Fibroblast of skin of left biceps (primary cell): Measurements from ENCODE around the gene GLT6D1.

Experiments used
- DNase-seq, 2 experiments: peaks; one replicate each; pipeline ENCODE4 v3.0.0-alpha.2; 2013; ENCODE audit warnings: low read depth in 2 of 2

Gene GLT6D1

DNA sequence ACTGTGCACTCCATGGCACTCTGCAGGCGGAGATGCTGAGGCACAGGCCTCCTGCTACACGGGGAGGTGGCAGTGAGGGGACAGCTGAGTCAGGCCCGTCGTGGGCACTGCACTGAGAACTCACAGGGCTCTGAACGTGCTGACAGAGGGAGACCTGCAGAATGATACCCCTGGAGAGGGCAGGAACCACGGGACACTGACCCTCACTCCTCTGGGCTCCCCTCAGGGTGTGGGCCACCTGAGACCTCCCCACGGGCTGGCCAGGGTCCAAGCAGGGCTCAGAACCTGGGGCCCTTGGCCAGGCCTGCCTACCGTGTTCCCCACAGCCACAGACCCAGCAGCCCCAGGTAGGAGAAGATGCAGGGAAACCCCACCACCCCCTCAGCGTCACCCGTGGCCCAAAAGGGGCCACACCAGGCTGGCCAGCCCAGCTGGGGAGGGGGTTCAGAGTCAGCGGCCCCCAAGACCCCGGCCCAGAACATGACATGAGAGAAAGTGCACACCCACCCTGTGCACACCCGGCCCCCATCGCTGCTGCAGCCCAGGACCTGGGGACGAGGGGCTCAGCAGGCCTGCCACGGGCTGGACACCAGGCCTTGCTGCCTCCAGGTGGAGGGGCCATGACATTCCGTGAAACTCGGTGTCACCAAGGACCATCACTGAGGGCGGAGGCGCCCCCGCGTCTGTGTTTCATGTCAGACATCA, 30.9 kb downstream of the GLT6D1 start:
- DNase-seq: no peak

DNA sequence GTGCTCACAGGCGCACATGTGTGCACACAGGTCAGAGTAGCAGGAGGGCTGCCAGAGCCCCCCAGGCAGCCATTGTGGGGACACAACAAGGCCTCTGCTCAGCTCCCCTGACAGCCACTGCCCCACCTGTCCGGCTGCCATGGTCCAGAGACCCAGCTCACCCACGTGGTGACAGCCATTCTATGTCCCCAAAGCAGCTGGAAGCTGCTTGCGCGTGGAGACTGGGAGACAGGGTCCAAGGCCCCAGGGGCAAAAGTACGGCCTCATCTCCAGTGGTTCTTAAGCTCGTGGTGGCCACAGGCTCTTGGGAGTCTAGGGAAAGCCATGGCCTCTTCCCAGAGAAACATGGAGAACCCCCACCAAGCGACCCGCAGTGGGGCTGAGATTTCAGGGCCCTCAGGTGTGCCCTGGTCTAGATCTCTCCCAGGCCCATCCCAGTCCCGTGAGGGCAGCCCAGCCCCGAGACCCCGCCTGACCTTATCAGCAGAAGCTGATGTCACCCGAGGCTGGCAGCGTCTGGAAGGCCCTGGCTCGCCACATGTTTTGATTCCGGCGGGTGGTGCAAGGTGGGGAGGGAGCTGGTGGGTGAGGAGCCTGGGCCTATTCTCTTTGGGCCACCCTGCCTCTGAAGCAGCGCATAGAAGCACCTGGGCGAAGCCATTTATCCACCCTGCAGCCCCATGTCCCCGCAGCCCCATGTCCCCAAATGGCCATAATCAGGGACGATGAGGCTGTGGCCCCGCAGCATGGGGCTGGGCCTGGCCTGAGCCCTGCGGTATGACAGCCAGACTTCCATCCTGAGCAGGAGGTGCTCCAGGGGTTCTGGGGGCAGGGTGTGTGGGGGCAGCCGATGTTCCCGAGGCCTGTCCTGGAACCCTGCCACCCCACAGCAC, 31.7 kb downstream of the GLT6D1 start:
- DNase-seq: no peak

DNA sequence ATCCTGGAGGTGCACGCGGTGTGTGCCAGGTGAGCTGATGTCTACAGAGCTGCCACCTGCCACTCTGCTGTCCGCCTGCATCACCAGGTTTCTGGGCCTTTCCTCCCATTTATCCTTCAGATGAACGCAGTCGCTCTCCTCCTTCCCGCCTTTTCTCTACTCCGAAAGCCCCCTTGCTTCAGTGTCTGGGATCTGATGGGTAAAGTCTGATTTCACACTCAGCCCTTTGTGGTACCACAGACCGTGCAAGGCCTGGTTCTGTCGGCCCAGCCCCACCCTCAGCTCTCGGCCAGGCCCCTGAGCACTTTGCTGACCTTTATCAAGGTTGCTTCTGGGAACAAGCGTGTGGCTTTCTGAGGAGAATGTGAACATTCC, 32.5 kb downstream of the GLT6D1 start:
- DNase-seq: no peak

DNA sequence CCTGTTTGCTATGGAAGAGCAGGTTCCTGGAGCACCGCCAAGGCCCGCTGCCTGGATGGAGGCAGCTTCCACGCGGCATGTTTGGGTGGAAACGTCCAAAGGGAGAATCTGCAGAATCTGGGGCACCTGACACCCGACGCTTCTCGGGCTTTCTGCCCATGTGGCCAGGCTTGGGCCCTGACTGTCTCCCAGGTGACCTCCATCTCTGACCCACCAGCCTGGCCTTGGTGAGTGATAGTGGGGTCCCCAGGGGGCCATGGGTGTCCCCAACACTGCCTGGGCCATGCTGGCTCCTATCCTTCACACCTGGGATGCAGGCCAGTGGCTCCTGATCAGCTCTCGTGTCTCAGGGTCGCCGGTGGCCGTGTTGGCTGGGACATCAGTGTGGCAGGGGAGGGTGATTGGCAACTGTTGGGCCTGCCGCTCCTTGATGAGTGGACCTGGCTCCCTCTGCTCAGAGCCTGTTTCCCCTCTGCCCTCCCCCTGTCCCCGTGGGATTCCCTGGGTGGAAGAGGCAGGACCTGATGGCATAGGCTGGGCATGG, 34.0 kb downstream of the GLT6D1 start:
- DNase-seq: no peak

DNA sequence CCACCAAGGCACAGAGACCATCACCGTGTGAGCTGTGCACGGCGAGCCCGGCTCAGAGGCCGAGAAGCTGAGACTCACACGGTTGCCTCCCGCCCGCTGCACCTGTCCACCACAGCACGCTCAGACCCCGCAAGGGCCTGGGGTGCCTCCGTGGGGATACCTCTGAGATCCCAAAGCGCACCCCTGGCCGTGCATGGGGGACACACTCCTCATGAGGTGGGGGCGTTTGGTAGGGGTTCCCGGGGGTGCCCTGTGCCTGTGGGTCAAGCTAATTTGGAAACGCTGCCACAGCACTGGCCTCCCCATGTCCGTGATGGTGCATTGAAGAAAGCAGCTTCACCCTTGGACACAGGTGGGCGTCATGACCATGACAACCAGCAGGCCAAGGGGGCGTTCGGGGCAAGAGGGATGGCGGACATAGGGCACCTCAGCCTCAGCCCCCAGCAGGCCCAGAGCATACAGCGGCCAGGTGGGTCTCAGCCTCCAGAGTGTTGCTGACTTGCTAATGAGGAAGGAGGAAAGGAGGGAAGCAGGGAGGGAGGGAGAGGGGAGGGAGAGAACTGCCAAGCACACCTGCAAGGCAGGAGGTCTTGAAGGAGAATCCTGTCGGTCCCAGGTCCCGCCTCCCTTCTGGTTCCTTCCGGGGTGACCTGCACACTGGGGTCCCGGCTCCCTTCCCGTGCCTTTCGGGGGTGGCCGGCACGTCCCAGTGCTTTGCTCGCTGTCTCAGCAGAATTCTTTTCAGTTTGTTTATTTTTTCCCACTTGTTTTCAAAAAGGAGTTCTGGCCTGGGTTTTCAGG, 34.7 kb downstream of the GLT6D1 start:
- no peak for DNase-seq

DNA sequence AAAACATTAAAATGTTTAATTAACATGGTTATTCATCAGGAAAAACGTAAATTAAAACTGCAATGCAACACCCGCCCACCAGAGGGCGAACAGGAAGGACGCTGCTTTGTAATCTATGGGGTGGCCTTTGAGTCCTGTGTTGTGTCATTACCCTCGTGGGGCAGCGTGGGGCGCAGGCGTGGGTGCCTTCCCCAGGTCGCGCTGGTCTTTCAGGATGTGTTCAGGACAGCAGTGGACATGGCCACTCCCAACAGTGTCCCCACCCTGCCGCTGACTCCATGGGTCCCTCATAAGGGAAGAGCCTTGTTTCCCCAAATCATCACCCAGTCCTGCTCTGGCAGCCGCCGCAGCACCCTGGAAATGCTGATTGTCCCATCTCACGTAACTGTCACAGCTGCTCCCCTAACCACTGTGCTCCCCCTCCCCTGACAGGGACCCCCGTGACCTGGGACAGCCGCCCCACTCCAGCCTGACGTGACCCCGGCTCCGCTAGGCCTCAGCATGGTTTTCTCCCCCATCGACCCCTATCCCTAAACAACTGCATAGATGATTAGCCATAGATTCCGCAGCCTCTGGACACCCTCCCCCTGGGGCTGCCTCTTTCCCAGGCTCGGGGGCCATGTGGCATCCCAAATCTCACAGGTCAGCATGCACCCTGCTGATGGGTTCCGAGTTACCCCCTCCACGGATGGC, 36.4 kb downstream of the GLT6D1 start:
- no peak for DNase-seq

DNA sequence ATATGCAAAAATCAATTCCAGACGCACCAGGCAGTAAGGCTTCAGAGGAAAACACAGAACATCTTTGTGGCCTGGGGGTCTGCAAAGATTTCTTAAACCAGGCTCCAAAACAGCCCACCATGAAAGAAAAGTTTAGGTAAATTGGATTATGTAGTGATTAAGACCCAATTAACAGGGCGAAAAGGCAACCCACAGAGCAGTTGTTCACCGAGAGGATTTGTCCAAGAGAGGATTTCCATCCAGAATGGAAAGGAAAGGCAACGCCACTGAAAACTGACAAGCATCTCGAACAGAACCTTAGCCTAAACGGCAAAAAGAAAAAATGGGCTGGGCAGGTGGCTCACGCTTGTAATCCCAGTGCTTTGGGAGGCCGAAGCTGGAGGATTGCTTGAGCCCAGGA, 37.4 kb downstream of the GLT6D1 start:
- no peak for DNase-seq

DNA sequence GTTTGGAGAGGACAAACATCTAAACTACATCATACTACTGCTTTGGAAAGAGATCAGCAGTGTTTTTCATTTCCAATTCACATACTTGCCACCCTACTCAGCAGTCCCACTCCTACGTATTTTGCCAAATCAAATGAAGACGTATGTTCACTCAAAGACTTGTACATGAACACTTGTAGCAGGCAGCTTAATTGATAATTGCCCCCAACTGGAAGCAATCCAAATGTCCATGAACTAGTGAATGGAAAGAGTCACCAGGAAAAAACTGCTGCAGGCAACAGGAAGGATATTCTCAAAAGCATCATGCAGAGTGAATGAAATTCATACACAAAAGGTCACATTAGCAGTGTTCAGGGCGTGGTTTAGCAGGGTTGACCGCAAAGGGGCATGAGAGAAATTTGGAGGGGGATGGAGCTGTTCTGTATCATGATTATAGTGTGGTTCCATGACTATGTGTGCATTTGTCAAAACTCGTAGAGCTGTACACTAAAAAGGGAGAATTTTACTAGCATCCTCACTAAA, 39.0 kb downstream of the GLT6D1 start:
- no peak for DNase-seq

DNA sequence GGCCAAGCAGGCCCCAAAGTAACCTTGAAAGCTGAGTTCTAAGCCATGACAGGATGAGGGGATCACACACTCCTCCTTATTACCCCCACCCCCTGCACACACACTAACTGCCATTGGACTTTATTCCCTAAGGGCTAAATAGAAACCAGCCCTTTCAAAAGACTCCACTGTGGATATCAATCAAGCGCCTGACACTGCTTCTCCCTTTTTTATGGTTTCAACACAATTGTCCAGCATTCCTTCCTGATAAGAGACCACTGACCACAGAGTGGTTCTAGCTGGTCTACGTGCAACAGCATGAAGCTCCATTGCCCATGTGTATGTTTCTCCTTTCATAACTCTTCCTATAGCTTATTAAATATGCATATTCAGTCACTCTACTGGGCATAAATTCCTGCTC, 43.1 kb downstream of the GLT6D1 start:
- DNase-seq: no peak

DNA sequence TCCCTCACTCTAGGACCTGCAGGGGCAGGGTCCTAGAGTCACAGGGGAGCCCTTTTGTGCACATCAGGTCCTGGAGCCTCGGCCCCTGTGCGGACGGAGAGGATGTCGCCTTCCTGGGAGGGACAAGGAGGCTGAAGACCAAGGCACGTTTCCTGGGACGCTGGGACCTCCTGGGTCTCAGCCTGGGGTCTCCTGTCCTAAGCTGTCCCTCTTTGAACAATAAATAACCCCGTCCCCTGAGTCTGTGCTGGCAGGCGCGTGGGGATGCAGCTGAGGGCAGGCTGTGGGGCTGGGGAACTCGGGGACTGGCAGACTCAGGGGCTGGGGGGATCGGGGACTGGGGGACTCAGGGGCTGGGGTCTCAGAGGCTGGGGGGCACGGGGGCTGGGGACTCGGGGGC, 46.7 kb downstream of the GLT6D1 start:
- no peak for DNase-seq

DNA sequence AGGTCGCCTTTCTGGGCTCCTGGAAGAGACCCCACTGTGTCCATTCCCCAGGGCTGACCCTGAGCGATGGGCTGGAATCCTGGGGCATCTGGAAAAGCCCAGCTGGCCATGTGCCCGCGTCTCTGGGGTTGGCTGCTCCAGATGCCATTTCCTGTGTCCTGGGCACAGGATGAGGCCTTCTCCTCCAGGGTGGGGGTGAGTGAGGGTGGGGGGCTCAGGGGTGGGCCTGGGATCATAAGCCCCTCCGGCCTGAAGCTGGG, 47.1 kb downstream of the GLT6D1 start:
- DNase-seq: no peak

DNA sequence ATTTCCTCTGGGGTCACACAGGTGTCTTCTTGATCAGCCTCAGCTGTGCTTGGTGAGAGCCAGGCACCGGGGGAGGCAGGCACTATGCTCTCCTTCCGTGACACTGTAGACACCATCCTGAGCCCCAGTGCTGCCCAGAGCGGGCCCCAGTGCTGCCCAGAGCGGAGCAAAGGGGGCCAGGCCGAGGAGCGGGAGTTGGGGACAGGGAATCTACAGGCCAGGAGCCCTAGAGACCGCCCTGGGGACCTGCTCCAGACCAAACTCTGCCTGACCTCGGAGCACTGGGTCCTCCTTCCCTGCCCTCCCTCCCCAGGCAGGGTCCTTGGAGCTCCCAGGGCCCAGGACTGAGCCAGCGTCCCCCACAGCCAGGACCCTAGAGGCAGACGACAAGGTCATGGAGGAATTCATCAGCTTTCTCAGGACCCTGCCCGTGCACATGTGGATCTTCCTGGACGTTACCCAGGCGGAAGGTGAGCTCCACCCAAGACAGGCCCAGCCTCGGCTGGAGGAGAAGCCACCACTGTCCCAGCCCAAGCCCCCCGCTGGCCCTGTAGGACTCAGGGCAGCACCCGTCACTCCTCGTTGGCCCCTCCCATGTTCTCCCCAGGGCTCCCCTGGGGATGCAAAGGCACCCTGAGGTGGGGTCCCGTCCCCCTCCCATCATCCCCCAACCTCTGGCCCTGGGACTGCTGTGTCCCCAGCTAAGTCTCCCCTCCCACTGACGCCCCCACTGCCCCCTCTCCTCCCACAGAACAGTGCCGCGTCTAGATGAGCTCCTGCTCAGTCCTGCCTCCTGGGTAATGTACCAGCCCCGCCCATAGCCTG, 47.6 kb downstream of the GLT6D1 start:
- no peak for DNase-seq

DNA sequence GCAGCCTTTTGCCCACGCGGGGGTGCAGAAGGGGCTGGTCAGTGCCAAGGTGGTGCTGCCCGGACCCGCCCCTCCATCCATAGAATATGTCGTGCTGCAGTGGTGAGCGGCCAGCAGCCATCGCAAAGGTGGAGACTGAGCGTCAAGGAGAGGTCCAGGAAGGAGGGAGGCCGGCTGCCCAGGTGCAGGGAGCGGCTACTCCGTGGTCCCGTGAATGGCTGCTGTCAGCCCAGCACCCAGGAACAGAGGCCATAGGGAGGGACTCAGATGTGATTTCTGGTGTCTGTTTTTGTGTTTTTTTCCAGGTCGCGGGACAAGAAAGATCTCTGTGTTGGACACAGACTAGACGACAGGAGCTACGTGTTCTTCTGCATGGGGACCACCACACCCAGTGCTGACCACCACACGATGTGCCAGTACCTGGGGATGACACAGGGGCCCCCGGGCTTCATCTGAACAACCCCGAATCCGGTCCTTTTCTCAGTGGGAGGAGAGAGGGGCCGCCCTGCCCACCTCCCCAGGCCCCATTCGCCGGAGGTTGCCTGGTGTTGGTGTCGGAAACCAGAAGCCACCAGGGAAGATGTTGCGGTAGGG, 48.8 kb downstream of the GLT6D1 start:
- no peak for DNase-seq

DNA sequence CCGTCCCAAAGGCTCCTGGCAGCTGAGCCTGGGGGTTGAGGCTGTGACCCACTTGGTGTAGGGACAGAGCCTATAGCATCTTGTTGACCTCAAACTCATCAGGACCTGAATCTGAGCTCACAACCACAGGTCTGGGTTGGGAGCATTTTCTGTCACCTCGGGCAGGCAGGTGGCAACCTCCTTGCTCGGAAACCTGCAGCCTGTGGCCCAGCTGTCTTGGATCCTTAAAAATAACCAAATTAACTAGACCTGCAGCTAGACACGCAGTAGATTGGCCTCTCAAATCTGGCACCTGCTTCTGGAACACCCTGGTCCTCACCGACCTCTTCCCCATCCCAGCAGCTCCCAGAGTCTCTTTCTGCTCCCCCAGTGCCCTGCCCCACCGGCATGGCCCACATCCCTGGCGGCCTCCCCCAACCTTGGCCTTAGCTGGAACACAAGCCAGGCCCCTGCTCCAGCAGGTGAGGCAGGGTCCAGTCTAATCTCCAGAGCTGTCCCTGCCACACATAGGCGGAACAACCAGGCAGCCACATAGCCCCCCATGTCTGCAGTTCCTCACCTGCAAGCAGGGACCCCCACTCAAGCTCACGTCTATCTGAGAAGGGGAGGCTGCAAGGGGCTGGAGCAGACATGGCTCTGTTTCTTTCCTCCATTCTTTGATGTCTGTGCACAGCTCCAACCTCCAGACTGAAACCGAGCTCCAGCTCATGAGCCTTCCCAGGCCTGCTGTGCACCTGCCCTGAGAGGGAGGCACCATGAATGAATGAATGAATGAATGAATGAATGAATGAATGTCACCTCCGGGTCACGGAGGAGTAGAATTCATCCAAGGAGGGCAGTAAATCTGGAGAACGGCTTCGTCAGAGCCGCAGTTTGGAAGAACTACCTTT, 49.5 kb downstream of the GLT6D1 start:
- no peak for DNase-seq

DNA sequence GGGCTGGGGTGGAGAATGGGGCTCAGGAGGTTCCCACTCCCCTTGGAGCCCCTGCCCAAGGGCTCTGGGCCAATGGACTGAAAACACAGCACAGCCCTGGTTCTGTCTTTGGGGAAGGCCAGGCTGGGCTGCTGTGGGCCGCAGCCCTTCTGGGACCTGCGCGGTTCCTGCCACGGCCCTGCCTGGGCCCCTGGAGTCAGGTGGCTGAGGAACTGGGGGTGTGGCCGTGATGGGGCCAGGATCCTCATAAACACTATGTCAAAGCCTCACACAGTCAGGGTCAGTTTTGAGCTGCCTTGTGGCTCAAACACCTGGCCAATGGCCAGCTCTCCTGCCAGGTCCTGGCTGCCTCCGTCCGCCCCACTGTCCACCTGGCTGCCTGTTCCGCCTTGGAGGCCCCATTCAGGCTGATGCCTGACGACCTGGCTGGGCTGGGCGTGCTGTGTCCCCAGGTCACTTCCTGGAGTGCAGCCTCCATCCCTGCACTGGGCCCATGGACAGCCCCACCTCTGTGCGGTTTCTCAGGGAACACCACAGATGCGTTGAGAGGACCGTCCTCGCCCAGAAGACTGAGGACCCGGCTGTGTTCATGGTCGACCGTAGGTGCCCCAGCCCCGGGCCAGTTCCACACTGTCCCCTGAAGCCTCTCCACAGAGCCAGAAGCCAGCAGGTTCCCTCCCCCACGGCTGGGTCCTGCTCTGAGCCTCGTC, 50.3 kb downstream of the GLT6D1 start:
- no peak for DNase-seq

DNA sequence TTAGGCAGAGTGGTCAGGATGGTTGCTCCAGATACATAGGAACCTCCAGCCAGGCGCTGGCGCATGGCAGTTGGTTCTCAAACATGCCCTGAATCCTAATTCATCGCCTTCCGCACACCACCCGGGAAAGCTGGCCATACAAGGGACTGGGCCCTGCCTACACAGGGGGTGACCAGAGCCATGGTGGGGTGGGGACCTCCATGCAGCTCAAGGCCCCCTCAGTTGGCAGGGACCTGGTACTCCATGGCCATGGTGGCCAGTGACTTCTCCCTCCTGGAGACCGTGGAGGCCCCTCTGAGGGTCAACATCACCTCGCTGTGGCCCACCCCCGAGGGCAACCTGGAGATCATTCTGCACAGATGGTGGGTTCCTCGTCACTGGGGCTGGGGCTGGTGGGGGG, 51.0 kb downstream of the GLT6D1 start:
- no peak for DNase-seq

DNA sequence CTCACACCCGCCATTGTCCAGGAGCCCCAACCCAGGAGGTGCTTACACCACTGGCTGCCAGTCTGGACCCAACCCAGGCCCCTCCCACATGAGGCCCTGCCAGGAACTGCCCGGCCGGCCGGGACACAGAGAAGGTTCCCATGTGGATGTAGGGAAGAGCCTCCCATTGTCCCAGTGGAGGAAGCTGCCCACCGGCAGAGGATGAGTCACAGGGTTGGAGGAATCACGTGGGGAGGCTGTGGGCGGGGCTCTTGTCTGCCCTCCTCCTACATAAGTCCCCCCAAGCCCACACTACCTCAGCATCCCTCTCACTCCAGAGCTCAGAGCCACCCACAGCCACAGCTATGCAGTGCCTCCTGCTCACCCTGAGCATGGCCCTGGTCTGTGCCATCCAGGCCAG, 51.7 kb downstream of the GLT6D1 start:
- no peak for DNase-seq

DNA sequence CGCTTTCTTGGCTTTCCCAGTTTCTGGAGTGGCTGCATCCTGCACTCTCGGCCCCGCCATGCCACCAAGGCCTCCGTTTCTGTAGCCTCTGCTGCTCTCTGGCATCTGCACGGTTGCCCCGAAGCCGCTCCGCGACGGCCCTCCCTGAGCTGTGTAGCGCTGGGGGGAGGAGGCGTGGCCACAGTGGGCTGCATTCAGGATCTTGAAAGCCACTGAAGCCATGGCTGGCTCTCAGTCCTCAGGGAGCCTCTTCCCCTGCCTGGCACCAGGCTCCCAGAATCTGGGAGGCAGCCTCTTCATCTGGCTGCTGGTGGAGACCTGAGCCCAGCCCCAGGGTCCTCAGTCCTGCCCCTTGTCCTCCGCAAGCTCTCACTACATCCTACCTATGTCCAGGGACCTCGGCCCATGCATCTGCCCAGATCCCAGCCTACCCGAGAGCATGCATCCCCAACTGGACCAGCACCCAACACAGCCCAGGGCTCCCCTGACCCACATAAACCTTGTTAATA, 52.7 kb downstream of the GLT6D1 start:
- no peak for DNase-seq

DNA sequence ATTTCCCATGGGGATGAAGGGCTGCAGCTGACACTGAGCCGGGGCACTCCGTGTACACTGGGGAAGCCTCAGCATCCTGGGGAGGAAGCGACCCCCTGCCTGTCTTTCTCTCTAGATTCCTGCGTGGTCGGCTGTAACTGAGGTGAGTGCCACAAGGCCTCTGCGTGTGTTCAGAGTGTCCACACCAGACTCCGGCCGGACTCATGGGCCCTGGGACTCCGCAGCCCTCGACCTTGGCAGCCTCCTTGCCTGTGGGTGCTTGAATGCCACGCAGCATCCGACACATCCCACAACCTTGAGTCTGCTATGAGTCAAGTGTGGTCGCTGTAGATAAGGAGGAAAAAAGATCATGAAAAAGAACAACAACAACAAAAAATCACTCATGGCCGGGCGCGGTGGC, 54.4 kb downstream of the GLT6D1 start:
- DNase-seq: no peak
